IPS-11a (cell line): ENCODE results near the gene CPAMD8.
A peak's percentile ranks its signal among the peaks of the same experiment; 100 is the strongest.

Source experiments
- H3K4me3 ChIP-seq: one replicate; pipeline ENCODE4 v1.5.1; 2013; ENCODE audit warnings: low read depth, low read length, control low read depth

The CPAMD8 gene

GRCh38 chr19:16922592-16922934 lies 104.0 kb downstream of the CPAMD8 start:
- H3K4me3 ChIP-seq: no peak overlapping the region

- H3K4me3 ChIP-seq: no peak overlapping the region
Observed at GRCh38 chr19:16921766-16922591, 104.6 kb downstream of the CPAMD8 start.

- no peak overlapping the region for H3K4me3 ChIP-seq
Observed at GRCh38 chr19:16920816-16921529, 105.6 kb downstream of the CPAMD8 start.

GRCh38 chr19:16919496-16919895 lies 107.1 kb downstream of the CPAMD8 start:
- H3K4me3 ChIP-seq: no peak overlapping the region

DNA sequence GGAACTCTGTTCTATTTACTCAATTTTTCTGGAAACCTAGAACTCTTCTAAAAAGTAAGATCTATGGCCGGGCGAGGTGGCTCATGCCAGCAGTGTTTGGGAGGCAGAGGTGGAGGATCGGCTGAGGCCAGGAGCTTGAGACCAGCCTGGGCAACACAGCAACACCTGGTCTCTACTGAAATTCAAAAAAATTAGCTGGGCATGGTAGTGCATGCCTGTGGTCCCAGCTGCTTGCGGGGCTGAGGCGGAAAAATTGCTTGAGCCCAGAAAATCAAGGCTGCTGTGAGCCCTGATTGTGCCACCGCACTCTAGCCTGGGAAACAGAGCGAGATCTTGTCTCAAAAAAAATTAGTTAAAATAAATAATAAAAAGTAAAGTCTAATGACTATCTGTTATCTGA lies 109.2 kb downstream of the CPAMD8 start:
- no peak overlapping the region for H3K4me3 ChIP-seq

DNA sequence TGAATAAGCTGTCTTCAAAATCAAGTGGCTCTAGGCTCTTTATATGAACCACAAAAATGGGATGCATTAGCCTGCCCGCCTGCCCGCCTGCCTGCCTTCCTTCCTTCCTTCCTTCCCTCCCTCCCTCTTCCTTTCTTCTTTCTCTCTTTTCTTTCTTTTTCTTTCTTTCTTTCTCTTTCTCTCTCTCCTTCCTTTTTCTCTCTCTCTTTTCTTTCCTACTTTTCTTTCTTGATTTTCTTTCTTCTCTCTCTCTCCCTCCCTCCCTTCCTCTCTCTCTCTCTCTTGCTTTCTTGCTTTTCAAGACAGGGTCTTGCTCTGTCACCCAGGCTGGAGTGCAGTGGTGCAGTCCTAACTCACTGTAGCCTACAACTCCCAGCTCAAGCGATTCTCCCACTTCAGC lies 110.9 kb downstream of the CPAMD8 start:
- H3K4me3 ChIP-seq: no peak overlapping the region

DNA sequence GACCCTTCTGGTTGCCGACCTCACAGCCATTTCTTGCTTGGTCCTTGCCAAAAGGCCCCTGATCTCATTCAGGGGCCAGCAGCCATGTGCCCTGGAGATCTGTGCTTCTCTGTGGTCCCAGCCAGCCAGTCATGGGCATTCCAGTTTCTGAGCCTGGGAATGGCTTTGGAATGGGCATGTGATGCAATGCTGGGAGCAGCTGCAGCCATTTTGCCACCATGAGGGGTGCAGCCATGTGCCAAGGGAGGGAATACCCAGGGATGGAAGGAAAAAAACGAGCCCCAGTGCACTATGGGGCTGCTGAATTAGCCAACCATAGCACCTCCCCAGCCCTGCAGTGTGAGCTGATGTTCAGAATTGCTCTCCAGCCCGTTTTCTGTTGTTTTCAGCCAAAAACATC lies 111.5 kb downstream of the CPAMD8 start:
- no peak overlapping the region for H3K4me3 ChIP-seq

DNA sequence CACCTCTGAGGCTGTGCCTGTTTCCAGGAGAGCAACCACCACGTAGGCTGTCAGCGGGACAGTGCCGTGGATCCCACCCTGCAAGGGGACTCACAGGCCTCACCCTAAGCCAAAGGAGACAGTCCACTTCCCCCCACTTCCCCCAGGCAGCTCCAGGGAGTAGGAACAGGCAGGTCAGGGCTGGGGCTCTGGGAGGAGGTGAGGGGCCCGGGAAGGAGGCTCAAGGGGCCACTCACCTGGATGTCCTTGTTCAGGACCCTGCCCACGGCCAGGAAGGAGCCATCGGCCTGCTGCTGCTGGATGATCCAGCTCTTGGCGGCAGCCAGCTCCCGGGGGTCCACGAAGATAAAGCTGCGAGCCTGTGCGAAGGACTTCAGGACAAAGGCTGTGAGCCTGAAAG lies 112.2 kb downstream of the CPAMD8 start:
- no peak overlapping the region for H3K4me3 ChIP-seq

DNA sequence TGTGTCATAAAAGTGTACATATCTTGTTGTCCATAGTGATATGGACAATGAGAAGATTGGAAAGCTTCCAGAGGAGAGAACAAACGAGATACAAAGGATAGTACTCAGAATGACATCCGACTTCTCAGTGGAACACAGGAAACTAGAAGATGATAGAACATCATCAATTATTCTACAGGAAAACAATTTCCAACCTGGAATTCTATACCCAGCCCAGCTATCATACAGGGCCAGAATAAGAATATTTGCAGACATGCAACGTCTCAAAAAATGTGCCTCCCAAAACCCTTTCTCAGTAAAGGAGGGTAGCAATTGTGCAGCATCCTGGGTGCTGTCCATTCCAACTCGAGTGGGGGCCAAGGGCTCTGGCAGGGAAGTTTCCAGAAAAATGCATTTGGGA lies 113.8 kb downstream of the CPAMD8 start:
- no peak overlapping the region for H3K4me3 ChIP-seq

GRCh38 chr19:16911046-16911445 lies 115.6 kb downstream of the CPAMD8 start:
- no peak overlapping the region for H3K4me3 ChIP-seq

DNA sequence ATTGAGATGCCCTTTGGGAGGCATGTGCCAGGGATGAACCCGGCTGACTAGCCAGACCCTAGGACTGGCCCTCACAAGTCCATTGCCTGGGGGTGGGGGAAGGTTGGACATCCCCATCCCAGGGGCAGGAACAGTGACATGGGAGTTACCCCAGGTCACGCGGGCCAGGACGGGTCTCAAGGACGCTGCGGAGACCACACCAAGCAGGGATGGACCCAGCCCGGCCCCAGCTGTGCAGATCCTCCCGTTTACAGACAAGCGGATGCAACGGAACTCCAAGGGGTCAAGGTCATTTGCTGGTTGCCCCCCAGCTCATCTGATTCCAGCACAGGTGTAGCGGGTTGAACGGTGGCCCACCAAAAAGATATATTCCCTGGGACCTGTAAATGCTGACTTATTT lies 117.9 kb downstream of the CPAMD8 start:
- no peak overlapping the region for H3K4me3 ChIP-seq

DNA sequence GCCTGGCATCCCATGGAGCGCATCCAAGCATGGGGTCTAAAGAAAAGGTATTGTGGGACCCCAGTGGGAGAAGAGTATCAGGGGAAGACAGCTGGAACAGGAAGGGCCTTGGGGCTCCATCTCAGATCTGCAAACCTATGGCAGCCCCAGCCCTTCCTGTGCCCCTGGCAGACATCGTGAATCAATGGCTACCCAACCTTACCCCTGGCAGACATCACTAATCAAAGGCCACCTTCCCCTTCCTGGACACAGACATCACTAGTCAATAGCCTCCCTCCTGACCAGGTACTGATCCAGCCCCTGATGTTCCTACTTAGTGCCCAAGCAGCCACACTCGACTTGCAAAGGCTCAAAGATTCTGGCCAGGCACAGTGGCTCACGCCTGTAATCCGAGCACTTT lies 122.0 kb downstream of the CPAMD8 start:
- no peak overlapping the region for H3K4me3 ChIP-seq

DNA sequence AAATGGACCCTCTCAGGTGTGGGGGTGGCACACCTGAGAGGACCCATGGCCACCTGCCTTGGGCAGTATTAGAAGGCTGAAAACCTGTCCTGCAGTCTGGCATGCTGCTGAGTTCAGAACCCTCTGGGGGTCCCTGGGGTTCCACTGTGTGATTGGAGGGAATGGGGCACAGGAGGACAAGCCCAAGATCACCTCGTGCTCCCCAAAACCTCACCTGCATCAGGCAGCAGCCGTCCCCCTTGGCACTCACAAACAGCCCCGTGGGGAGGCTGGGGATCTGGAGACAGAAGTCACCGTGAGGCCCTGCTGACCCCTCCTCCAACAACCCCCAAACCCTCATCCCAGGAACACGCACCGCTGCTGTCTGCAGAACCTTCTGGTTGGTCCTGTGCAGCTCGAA lies 123.3 kb downstream of the CPAMD8 start:
- H3K4me3 ChIP-seq: no peak overlapping the region

DNA sequence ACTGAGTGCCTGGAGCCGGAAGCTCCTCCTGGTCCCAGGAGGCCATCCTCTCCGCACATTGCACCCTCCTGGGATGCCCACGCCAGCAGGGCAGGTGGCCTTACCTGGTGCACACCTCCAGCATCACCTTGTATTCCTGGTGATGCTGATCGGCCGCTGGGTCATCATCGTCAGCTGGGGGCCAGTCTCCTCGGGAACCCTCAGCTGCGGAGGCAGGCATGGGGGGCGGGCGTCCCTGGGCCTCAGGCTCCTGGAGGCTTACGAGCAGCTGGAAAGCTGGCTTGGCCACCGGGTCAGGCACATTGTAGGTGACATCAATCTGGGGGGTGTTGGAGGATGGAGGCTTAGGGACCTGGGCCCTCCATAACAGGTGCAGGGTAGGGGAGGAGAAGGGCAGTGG lies 124.1 kb downstream of the CPAMD8 start:
- no peak overlapping the region for H3K4me3 ChIP-seq

- no peak overlapping the region for H3K4me3 ChIP-seq
Observed at GRCh38 chr19:16901491-16902175, 125.0 kb downstream of the CPAMD8 start.

DNA sequence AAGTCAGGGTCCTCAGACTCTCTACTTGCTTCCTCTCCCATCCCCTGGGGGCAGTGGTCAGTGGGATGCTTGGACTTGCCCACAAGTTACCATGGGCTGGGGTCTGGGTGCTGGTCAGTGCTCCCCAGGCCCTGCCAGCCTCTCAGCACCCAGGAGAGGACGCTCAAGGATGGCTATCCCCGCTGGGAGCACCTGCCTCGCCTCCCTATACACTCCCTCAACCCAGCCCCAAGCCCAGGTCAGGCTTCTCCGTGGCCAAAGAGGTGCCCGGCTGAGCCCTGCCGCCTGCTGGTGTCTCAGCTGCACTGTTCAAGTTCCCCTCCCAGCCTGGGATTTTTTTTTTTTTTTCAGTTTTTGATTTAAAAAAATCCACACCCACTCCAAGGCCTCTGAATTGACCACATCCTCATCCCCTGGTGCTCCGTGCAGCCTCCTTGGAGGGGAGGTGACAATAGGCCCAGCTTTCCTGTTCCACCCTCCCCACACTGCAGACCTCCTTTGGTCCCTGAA lies 127.0 kb downstream of the CPAMD8 start:
- no peak overlapping the region for H3K4me3 ChIP-seq

GRCh38 chr19:16898361-16899015 lies 128.1 kb downstream of the CPAMD8 start:
- H3K4me3 ChIP-seq: no peak overlapping the region

GRCh38 chr19:16897856-16898161 lies 128.8 kb downstream of the CPAMD8 start:
- H3K4me3 ChIP-seq: peak overlapping the region; percentile 38

DNA sequence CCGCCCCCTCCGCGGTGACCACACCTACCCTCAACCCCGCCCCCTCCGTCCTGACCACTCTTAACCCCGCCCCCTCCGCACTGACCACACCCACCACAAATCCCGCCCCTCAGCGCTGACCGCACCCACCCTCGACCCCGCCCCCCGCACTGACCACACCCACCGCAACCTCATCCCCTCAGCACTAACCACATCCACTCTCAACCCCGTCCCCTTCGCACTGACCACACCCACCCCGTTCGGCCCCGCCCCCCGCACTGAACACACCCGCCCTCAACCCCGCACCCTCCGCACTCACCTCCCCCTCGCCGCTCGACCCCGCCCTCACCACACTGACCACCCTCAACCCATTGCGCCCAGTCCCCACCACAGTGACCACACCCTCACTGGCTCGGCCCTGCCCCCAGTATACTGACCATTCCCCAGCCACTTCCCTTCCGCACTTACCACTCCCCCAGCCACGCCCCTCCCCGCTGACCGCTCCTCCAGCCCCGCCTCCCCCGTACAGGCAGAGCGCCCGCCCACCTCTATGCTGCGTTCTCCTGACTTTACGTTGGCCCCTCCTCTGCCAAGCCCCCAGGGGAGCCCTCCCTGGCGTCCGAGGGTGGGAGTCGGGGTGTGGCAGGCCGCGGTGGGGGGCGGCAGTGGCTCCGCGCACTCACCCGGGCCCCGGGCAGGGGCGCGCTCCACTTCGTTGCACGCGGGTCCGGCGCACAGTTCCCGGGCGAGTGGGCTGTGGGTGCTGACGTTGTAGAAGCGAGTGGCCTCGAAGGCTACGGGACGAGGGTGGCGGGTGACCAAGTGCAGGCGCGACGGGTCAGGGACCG lies 129.4 kb downstream of the CPAMD8 start:
- peak overlapping the region; percentile 38 for H3K4me3 ChIP-seq
